CD4-positive, CD25-positive, alpha-beta regulatory T cell (primary cell): ENCODE data around the gene LRMDA. TPM values are rescaled to one million over a fixed set of nuclear protein-coding genes. Genes with fewer than 3 reads are reported as not detected.
"Not testable (repeated sequence)": the region's sequence is repeated elsewhere in the genome, so short reads cannot be mapped to it uniquely, and the experiment has no call there.

Experiments
- ATAC-seq, 2 donors: fragments of 150-1000 bp; cut with Tn5 transposase; one replicate each; pipeline ENCODE4 v1.10.0; 2021; ENCODE audit warnings: low read depth in 2 of 2, moderate number of reproducible peaks in 2 of 2, moderate library complexity in 1 of 2
- DNase-seq, 3 donors: peaks; one replicate each; pipeline versions ENCODE4 v3.0.0 to v3.0.0-alpha.2; 2012 to 2022; ENCODE audit warnings: mixed read lengths in 1 of 3
- H3K27ac ChIP-seq: one replicate; pipeline ENCODE4 v1.7.0; 2013; ENCODE audit warnings: mild to moderate bottlenecking, low read length; ENCODE audit not compliant: insufficient read depth, poor library complexity, severe bottlenecking
- H3K27me3 ChIP-seq: one replicate; pipeline ENCODE4 v1.7.0; 2013; ENCODE audit warnings: low read length; ENCODE audit not compliant: control insufficient read depth, insufficient read depth
- H3K36me3 ChIP-seq: one replicate; pipeline ENCODE4 v1.7.0; 2013; ENCODE audit warnings: mild to moderate bottlenecking, low read length, moderate library complexity; ENCODE audit not compliant: control insufficient read depth, insufficient read depth
- H3K4me1 ChIP-seq: 2 replicates; pipeline ENCODE4 v1.7.0; 2013; ENCODE audit warnings: mild to moderate bottlenecking, low read length; ENCODE audit not compliant: insufficient read depth, control insufficient read depth, poor library complexity, severe bottlenecking
- H3K4me3 ChIP-seq: one replicate; pipeline ENCODE4 v1.7.0; 2013; ENCODE audit warnings: low read depth, mild to moderate bottlenecking, low read length, moderate library complexity
- H3K9me3 ChIP-seq, 2 experiments: 1 replicate in 1 of 2; 2 replicates in 1 of 2; pipeline ENCODE4 v1.7.0; 2013; ENCODE audit warnings: low read length in 2 of 2, mild to moderate bottlenecking in 1 of 2, moderate library complexity in 1 of 2; ENCODE audit not compliant: control insufficient read depth in 2 of 2
- H3K27ac Mint-ChIP-seq, 3 donors: one replicate each; pipeline ENCODE4 v1.8.0; 2020 to 2022; ENCODE audit warnings: mild to moderate bottlenecking in 3 of 3, mixed read lengths in 3 of 3, moderate library complexity in 2 of 3
- H3K27me3 Mint-ChIP-seq: one replicate; pipeline ENCODE4 v1.8.0; 2022; ENCODE audit warnings: mild to moderate bottlenecking, mixed read lengths
- H3K36me3 Mint-ChIP-seq: one replicate; pipeline ENCODE4 v1.8.0; 2020; ENCODE audit warnings: mixed read lengths
- H3K4me1 Mint-ChIP-seq, 4 donors: one replicate each; pipeline ENCODE4 v1.8.0; 2020 to 2022; ENCODE audit warnings: mixed read lengths in 4 of 4, mild to moderate bottlenecking in 1 of 4
- H3K4me3 Mint-ChIP-seq, 4 donors: one replicate each; pipeline ENCODE4 v1.8.0; 2020 to 2022; ENCODE audit warnings: mild to moderate bottlenecking in 4 of 4, mixed read lengths in 4 of 4, moderate library complexity in 3 of 4
- H3K9me3 Mint-ChIP-seq, 7 donors: one replicate each; pipeline ENCODE4 v1.8.0; 2020 to 2022; ENCODE audit warnings: mixed read lengths in 7 of 7, mild to moderate bottlenecking in 3 of 7, moderate library complexity in 2 of 7
- polyA plus RNA-seq, 4 donors: library from polyadenylated mRNA; unstranded; fragments of 300-500 nt; fragmentation: Illumina TruSeq; gene quantifications; one replicate each; pipeline ENCODE4 v1.2.3, GENCODE V29; 2021
- total RNA-seq: library from RNA; stranded (reverse); gene quantifications from one replicate; pipeline ENCODE4 v1.2.3, GENCODE V29; 2022

Gene LRMDA
- total and polyA plus RNA-seq, 5 donors from 2014 or later = 0.10 TPM; not detected in 4

DNA sequence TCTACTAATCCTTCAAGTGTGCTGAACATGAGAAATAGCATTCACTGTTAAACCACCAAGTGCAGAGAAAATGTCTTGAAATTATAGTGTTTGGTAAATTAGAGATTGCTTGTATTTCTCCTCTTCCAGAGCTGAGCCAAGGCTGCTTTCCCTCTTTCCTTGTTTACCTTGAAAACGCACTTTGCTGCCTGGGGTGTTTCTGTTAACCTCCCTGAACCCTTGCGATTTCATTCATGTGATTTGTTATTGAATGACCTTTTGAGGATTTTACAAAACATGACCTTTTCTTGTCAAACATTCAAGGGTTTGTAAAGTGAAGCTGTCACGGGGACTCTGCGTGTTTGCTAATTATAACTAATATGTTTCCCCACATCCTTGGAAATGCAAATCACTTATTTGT, 169.4 kb downstream of the LRMDA start:
- H3K4me1 Mint-ChIP-seq = no peaks in the 10 kb centered on the region
- H3K27ac ChIP-seq = no peak overlapping the region
- H3K36me3 Mint-ChIP-seq = no peaks in the 10 kb centered on the region

DNA sequence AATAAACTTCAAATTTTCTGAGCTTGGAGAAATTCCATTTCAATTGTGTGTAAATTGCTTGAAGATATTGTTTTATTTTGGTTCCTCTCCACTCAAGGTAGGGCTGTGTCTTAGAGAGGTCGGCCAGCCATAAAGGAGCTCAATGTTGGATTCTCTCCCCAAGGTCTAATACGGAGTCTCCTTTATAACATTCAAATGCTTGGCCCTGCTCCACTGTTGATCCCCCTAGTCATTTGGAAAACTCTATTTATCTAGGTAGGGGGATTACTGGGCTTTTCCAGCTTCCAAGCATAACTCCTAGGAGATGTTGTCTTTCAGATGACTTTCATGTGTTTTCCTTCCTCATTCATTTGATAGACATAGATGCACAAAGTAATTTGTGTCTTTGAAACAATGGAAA, 170.9 kb downstream of the LRMDA start:
- H3K4me3 ChIP-seq = no peak overlapping the region
- Mint-ChIP-seq H3K9me3 (peaks cover 0 to 5% (median 0%) of the 10 kb centered on the region in 7 donors), H3K27ac (no peak overlapping the region), H3K4me3 (no peak overlapping the region), H3K36me3 (no peaks in the 10 kb centered on the region), H3K27me3 (peaks cover 8% of the 10 kb centered on the region), H3K4me1 (no peaks in the 10 kb centered on the region)
- H3K27me3 ChIP-seq = no peaks in the 10 kb centered on the region
- H3K36me3 ChIP-seq = no peaks in the 10 kb centered on the region
- no peaks in the 10 kb centered on the region for H3K4me1 ChIP-seq
- DNase-seq (no peak), ATAC-seq (no peak)
- no peaks in the 10 kb centered on the region for H3K9me3 ChIP-seq
- no peak overlapping the region for H3K27ac ChIP-seq

More for the DNA sequence above, 169.4 kb downstream of the LRMDA start:
- H3K9me3 ChIP-seq = no peaks in the 10 kb centered on the region
- DNase-seq (no peak), ATAC-seq (no peak)
- H3K4me1 ChIP-seq = no peaks in the 10 kb centered on the region
- no peak overlapping the region for H3K4me3 Mint-ChIP-seq
- no peak overlapping the region for H3K4me3 ChIP-seq
- peaks cover 0 to 5% (median 0%) of the 10 kb centered on the region in 7 donors for H3K9me3 Mint-ChIP-seq
- H3K27me3 ChIP-seq = no peaks in the 10 kb centered on the region
- no peak overlapping the region for H3K27ac Mint-ChIP-seq
- H3K27me3 Mint-ChIP-seq = peaks cover 8% of the 10 kb centered on the region
- no peaks in the 10 kb centered on the region for H3K36me3 ChIP-seq

DNA sequence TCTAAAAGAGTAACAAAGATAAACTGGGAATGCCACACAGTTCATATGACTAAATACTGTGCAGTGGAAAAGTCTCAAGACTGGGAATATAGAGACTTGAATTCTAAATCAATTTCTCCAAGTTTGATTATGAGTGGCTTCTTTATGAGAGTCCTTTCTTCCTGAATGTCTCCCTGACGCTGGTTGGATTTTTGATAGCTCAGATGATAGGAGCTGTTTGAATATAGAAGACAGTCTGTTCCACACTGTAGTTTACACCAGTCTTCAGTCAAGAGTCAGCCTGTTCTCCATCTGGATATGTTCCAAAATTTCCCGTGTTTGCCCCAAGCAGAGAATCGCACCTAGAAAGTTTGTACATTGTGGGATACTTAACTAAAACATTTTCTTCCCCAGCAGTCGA, 173.7 kb downstream of the LRMDA start:
- Histone ChIP-seq H3K4me3 (no peak overlapping the region), H3K27ac (no peak overlapping the region), H3K36me3 (no peaks in the 10 kb centered on the region), H3K4me1 (no peaks in the 10 kb centered on the region), H3K27me3 (no peaks in the 10 kb centered on the region), H3K9me3 (no peaks in the 10 kb centered on the region)
- DNase-seq (no peak), ATAC-seq (no peak)
- no peaks in the 10 kb centered on the region for H3K36me3 Mint-ChIP-seq
- peaks cover 13% of the 10 kb centered on the region for H3K27me3 Mint-ChIP-seq
- no peaks in the 10 kb centered on the region for H3K4me1 Mint-ChIP-seq
- H3K9me3 Mint-ChIP-seq = peaks cover 0 to 1% (median 0%) of the 10 kb centered on the region in 7 donors
- no peak overlapping the region for H3K4me3 Mint-ChIP-seq
- no peak overlapping the region for H3K27ac Mint-ChIP-seq

DNA sequence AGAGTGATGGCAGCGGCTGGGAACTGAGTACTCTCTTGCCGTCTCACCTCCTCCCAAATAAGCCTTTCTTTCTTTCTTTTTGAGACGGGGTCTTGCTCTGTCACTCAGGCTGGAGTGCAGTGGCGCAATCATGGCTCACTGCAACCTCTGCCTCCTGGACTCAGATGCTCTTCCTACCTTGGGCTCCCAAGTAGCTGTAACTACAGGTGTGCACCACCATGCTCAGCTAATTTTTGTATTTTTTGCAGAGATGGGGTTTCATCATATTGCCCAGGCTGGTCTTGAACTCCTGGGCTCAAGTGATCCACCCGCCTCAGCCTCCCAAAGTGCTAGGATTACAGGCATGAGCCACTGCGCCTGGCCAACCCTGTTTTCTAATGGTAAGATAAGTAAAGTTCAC, 174.4 kb downstream of the LRMDA start:
- H3K27me3 Mint-ChIP-seq = peaks cover 18% of the 10 kb centered on the region
- H3K4me3 Mint-ChIP-seq, H3K4me1 ChIP-seq, H3K36me3 Mint-ChIP-seq, H3K9me3 ChIP-seq, DNase-seq, ATAC-seq, H3K27me3 ChIP-seq, H3K36me3 ChIP-seq, H3K4me1 Mint-ChIP-seq, H3K9me3 Mint-ChIP-seq, H3K4me3 ChIP-seq, H3K27ac Mint-ChIP-seq, H3K27ac ChIP-seq: not testable (repeated sequence)

DNA sequence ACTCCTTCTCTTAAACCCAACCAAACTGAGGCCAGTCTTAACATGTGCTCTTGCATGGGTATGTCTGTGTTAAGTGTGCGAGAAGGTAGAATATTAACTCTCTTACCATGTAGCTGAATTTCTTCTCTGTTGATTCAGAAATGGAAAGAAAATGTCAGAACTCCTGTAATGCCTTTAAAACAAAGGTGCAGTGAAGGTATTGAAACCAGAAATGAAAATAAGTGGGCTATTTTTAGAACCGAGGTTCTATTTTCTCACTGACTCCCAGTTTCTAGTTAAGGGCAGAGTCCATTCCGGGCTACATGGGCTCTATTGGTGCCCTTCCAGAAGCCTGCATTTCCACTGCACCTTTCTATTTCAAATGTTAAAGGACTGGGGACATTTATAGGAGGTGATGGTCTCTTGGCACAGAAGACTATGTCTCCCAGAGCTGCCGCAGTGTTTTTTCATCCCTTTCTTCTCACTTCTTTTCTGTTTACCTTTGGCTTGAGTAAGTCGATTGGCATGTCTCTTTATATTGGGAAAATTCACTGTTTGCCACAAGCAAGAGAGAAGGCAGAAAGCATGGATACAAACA, 174.9 kb downstream of the LRMDA start:
- no peak for DNase-seq
- H3K27me3 ChIP-seq = no peaks in the 10 kb centered on the region

DNA sequence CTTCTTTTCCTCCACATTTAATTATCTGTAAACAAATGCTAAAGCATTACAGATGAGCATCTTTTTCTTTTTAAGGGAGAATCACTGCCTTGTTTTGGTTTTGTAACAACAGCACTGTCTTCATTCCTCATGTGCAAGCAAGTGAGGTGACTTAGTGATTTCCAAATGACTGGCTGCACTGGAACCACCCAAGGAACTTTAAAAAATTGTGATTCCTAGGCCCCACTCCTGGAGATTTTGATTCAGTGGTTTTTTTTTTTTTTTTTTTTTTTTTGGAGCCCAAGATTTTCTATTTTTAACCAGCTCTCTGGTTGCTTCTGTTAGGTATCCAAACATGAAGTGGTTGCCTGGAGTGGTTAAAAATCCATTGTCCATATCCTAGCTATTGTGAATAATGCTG, 176.2 kb downstream of the LRMDA start:
- Mint-ChIP-seq H3K4me3 (no peak overlapping the region), H3K4me1 (no peaks in the 10 kb centered on the region), H3K27ac (no peak overlapping the region), H3K36me3 (no peaks in the 10 kb centered on the region), H3K27me3 (peaks cover 13% of the 10 kb centered on the region), H3K9me3 (peaks cover 0 to 1% (median 0%) of the 10 kb centered on the region in 7 donors)
- no peak overlapping the region for H3K4me3 ChIP-seq
- H3K27me3 ChIP-seq = no peaks in the 10 kb centered on the region
- H3K9me3 ChIP-seq = no peaks in the 10 kb centered on the region
- DNase-seq (no peak), ATAC-seq (no peak)
- H3K36me3 ChIP-seq = no peaks in the 10 kb centered on the region
- no peak overlapping the region for H3K27ac ChIP-seq
- H3K4me1 ChIP-seq = no peaks in the 10 kb centered on the region

More for the DNA sequence above, 174.9 kb downstream of the LRMDA start:
- Histone ChIP-seq H3K4me3 (no peak overlapping the region), H3K27ac (no peak overlapping the region), H3K36me3 (no peaks in the 10 kb centered on the region), H3K4me1 (no peaks in the 10 kb centered on the region), H3K9me3 (no peaks in the 10 kb centered on the region)
- no peak overlapping the region for H3K27ac Mint-ChIP-seq
- no peaks in the 10 kb centered on the region for H3K4me1 Mint-ChIP-seq
- H3K36me3 Mint-ChIP-seq = no peaks in the 10 kb centered on the region
- no peak for ATAC-seq
- H3K9me3 Mint-ChIP-seq = peaks cover 0 to 1% (median 0%) of the 10 kb centered on the region in 7 donors
- H3K4me3 Mint-ChIP-seq = no peak overlapping the region
- H3K27me3 Mint-ChIP-seq = peaks cover 14% of the 10 kb centered on the region

DNA sequence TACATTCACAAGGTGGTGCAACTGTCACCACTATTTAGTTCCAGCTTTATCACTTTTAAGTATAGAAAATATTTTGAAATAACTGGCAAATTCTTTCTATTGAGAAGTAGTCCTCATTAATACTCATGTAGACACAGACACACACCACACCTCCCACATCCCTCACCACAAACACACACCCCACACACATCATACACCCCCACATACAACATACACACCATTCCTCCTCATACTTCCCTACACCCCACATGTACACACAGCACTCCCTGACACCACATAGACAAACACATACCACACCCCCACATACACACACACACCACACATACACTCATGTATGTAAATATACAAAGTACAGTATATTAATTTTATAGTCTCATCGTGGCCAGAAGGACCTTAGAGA, 178.8 kb downstream of the LRMDA start:
- Histone ChIP-seq H3K36me3 (no peaks in the 10 kb centered on the region), H3K9me3 (no peaks in the 10 kb centered on the region), H3K27me3 (peaks cover 4% of the 10 kb centered on the region), H3K4me3 (no peak overlapping the region), H3K4me1 (no peaks in the 10 kb centered on the region), H3K27ac (no peak overlapping the region)
- DNase-seq = no peak
- Mint-ChIP-seq H3K27ac (no peak overlapping the region), H3K36me3 (no peaks in the 10 kb centered on the region), H3K4me3 (no peak overlapping the region), H3K9me3 (no peaks in the 10 kb centered on the region), H3K4me1 (no peaks in the 10 kb centered on the region), H3K27me3 (peaks cover 14% of the 10 kb centered on the region)
- ATAC-seq = no peak

DNA sequence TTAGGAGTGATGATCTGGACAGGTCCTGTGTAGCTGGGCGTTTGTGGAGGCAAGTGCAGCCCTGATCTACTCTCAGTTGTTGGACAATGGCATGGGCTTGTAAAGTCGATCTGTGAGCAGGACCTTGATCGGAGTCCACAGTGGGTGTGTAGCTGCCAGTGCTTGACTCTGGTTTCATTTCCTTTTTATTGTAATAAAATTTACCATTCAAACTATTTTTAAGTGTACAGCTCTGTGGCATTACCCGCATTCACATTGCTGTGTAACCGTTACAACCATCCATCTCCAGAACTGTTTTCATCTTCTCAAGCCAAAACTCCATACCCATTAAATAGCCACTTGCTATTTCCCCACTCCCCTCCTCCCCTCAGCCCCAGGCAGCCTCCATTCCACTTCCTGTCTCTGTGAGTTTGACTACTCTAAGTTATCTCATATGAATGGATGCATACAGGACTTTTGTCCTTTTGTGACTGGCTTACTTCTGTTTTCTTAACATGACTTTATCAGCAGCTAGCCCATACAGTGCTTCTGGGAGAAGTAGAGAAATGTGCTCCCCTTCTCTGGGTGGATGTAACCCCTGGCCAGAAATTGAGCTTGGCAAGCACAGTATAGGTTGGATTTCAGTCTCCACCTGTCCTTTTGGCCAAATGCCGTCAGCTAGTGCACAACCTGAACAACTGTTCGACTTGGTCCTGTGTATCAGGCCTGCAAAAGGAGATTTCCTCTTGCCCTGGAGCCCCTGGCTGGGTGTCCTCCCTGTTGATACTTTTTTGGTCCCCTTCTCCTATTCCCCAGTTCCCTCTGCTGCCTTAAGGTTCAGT, 180.0 kb downstream of the LRMDA start:
- Mint-ChIP-seq H3K36me3 (no peaks in the 10 kb centered on the region), H3K4me1 (no peaks in the 10 kb centered on the region), H3K27me3 (peaks cover 14% of the 10 kb centered on the region), H3K9me3 (no peaks in the 10 kb centered on the region), H3K4me3 (no peak overlapping the region), H3K27ac (no peak overlapping the region)
- H3K9me3 ChIP-seq = no peaks in the 10 kb centered on the region
- no peak overlapping the region for H3K4me3 ChIP-seq
- no peak overlapping the region for H3K27ac ChIP-seq
- ATAC-seq = no peak
- no peaks in the 10 kb centered on the region for H3K36me3 ChIP-seq
- H3K4me1 ChIP-seq = no peaks in the 10 kb centered on the region
- DNase-seq = no peak
- peaks cover 4% of the 10 kb centered on the region for H3K27me3 ChIP-seq
